ENCODE results near the gene CAMTA1.
"Not testable (repeated sequence)": the region's sequence is repeated elsewhere in the genome, so short reads cannot be mapped to it uniquely, and the experiment has no call there.

Gene CAMTA1

DNA sequence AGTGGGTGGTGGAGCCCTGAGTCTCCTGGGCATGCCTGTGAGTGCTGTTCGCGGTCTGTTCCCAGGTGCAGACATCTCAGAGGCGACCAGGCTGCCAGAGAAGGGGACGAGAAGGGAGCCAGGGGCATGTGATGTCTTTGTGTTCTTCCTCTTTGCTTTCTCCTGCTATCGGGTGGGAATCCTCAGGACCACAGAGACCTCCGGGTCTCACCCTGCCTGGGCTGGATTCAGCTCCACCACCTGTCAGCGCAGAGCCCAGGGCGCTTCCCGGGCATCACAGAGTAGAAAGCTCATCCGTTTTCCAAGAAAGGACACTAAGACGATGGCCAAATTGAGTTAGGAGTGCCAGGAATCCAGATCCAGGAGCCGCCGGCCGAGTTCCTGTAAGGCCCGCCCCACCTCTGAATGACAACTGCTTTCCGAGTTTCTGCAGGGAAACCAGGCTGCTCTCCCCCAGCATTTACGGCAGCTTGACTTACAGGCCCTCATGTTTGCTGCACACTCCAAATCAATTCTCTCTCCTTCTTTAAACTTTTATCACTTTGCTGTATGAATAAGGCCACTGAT, 130.8 kb downstream of the CAMTA1 start:
- no peak for DNase-seq (ENCODE audit: low read depth)
- H3K4me3 ChIP-seq (ENCODE audit: low read depth, low read length) = no peak overlapping the region

GRCh38 chr1:6917067-6917466, 131.8 kb downstream of the CAMTA1 start:
- no peak for DNase-seq (ENCODE audit: low read depth)
- no peak overlapping the region for H3K4me3 ChIP-seq (ENCODE audit: low read depth, low read length)

DNA sequence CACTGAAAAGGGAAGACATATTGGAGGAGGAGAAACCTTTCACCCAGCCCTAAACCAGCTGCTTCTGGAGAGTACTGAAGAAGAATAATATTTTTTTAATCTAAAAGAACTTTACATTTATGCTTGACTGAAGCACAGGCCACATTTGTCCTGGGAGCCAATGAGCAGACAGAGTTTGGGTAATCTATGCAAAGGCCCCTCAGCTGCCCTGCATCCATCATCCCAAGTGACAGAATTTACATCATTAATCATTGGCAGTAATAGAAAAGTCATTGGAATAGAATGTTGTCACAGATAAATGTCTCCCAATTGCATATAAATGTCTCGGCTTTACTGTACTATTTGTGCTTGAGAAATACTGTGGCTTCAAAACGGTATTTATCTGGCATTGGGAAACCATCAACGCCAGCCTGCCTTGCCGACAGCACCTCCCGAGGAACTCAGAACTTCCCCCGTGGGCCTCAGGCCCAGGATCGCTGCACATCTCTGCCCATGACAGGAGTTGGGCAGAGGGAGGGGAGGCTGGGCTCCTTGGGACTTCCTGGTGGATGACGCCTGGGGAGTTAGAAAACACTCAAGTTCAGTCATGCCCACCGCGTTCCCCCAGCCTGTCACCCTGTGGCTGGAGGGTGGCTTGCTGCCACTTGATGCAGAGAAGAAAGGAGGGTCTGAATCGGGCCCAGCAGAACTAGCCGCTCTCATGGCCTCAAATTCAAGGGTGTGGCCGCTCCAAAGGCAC, 133.1 kb downstream of the CAMTA1 start:
- no peak for DNase-seq (ENCODE audit: low read depth)
- H3K4me3 ChIP-seq (ENCODE audit: low read depth, low read length) = no peak overlapping the region

DNA sequence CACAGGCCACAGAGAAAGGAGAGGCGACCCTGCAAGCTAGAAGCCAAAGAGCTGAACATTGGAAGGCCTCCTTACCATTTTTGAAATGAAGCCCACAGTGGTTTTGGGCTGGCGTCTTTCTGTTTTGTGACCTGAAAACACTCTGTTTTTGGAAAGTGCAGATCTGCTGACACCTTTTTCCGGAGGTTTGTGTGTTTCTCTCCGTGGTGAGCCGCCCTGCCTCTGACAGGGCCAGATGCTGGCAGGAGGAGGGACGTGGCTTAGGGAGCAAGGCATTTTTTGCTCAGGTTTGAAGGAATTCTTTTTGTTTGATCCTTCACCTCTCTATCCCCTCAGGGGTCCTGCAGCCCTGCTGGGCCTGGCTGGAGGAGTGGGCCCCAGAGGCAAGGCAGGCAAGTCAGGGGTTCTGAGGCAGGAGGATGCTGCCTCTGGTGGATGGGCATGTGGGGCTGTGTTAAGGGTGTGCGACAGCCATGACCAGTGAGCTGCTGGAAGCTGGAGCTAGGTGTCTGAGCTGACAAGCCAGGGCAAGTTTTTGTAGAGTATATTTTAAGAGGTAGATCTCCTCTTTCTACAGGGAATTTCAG, 133.8 kb downstream of the CAMTA1 start:
- DNase-seq (ENCODE audit: low read depth) = no peak

GRCh38 chr1:6921506-6921905, 136.3 kb downstream of the CAMTA1 start:
- H3K4me3 ChIP-seq (ENCODE audit: low read depth, low read length); DNase-seq (ENCODE audit: low read depth): not testable (repeated sequence)

More for the DNA sequence above, 133.8 kb downstream of the CAMTA1 start:
- H3K4me3 ChIP-seq (ENCODE audit: low read depth, low read length) = no peak overlapping the region

DNA sequence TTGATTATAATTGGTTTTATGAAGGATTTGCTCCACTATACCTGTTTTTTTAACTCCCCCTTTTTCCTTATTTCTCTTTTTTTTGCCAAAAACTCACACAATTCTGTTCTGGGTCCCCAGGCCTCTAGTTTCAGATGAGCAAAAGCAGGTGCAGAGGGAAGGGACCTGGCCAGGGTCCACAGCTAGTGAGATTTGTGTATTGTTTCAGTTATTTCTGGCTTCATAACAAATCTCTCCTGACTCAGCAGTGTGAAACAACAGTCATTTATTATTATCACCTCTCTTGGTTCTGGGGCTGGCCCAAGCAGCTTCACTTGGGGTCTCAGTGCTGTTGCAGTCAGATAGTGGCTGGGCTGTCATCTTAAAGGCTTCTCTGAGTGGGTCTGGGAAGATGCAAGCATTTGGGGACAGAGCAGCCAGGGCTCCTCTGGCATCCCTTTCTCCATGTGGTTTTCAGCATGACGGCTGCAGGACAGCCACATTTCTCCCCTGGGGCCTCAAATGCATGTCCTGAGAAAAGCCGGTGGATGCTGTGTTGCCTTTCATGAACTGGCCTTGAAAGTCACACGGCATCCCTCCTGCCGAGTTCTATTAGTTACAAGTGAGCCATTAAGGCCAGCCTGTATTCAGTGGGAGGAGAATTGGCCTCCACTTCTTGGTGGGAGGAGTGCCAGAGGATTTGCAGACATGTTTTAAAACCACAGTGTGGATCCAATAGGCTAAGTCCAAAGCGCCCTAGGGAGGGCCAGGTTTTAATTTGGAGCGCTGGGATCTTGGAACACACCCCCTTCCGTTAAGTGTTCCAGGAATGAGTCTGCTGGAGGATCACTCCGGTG, 137.1 kb downstream of the CAMTA1 start:
- H3K4me3 ChIP-seq (ENCODE audit: low read depth, low read length) = no peak overlapping the region
- peak; percentile 27 for DNase-seq (ENCODE audit: low read depth)

- H3K4me3 ChIP-seq (ENCODE audit: low read depth, low read length) = no peak overlapping the region
Measured at GRCh38 chr1:6923012-6923411, 137.8 kb downstream of the CAMTA1 start.

GRCh38 chr1:6923416-6923815, 138.2 kb downstream of the CAMTA1 start:
- H3K4me3 ChIP-seq (ENCODE audit: low read depth, low read length) = no peak overlapping the region
- DNase-seq (ENCODE audit: low read depth) = no peak

More at GRCh38 chr1:6923012-6923411, 137.8 kb downstream of the CAMTA1 start:
- DNase-seq (ENCODE audit: low read depth) = no peak

DNA sequence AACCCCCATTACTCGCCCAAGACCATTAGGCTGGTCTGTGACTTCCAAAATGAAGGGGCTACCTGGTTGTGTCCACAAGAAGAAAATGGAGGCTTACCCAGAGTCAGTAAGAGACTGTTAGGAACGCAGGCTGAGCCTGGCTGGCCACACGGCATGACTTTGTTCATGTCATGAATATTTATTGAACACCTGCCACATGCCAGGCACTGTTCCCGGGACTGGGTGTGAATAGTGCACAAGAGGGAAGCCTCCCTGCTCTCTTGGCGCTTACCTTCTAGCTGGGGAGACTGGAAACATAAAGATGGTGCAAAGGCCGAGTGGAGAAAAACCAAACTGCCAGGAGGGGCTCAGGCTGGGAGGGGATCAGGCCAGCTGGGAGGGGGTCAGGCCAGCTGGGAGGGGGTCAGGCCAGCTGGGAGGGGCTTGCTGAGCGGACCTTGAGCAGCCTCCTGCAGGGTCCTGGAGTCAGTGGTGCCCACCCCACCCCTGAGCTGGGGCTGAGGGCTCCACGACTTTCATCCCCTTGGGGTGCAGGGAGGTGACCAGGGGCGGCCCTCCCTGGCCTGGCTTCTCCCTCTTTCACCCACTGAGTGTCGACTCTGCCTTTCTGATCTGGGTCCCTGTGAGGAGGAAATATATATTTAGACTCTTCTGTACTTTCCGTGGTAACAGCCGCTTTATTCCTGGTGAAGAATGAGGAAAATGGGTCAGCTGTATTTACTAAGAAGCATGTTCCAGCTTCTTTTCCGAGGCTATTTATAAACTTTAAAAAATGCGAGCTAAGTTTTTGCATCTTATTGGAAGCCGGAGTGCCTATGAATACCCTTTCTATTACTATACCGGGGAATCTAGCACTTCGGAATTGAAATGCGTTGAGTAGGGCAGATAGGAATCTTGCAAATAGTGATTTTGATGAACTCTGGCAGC, 139.0 kb downstream of the CAMTA1 start:
- DNase-seq (ENCODE audit: low read depth) = no peak
- H3K4me3 ChIP-seq (ENCODE audit: low read depth, low read length) = no peak overlapping the region

DNA sequence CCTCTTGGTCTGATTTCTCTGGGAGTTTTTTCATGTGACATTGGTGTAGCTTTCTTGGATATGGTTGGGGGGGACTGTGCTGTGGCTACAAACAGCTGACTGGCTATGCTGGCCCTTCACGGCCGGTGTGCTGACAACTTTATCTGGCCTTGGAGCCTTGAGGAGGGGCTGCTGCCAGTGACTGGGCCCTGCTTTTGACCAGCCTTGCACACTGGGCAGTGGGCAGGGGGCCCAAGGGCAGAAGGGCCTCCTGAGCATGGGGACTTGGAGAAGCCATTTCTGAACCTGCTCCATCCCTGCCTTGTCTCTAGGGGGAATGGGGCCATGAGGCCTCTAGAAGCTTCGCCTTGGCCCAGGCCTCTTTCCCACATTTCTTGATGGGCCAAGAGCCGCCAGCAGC, 139.6 kb downstream of the CAMTA1 start:
- no peak overlapping the region for H3K4me3 ChIP-seq (ENCODE audit: low read depth, low read length)
- DNase-seq (ENCODE audit: low read depth) = no peak

DNA sequence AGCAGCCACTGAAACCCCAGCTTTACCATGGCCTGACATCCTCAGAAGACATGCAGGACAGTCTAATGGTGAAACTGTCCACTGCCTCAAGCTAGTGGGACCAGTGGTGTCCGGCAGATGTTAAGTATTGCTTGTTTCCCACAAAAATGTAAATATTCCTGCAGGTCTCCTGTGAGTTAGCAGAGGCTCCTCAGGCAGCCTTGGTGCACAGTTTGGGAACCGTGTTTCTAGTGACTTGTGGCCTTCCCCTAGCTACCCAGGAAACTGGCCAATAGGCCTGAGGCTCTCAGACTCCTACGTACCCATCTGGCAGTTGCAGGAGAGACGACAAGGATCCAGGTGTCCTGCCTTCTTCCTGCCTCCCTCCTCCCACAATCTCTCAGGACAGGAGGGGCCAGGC, 142.4 kb downstream of the CAMTA1 start:
- H3K4me3 ChIP-seq (ENCODE audit: low read depth, low read length) = no peak overlapping the region
- no peak for DNase-seq (ENCODE audit: low read depth)

DNA sequence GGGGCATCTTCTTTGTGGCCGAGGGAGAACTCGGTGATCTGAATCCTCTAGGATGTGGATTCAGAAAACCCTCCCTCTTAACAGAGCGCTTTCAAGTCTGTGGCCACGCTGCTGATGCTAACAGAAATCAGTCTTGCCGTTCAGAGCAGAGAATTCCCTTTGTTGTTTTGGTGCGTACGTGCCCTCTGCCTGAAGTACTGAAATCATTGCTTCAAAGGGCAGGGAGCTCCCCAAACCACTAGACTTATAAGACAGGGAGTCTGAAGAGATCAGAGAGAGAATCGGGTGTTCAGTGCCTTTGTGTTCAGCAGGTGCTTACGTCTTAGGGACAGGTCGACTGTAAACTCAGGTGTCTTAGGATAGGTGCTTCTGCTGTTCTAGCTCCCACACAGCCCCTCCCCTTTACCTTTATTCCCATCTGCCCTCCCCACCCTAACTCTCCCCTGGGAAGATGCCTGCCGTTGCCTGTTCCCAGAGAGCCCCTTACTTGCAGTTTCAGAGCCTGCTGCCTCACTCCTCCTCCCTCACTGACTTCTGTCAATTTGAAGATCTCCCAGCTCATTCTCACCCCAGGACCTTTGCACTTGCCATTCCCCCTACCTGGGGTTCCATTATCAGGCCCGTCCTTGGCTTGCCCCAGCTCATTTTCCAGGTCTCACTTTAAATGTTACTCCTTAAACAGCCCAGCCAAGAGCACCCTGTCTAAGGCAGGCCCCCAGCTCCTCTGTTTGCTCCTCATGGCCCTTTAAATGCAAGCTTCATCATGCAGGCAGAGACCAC, 143.0 kb downstream of the CAMTA1 start:
- no peak overlapping the region for H3K4me3 ChIP-seq (ENCODE audit: low read depth, low read length)
- DNase-seq (ENCODE audit: low read depth) = no peak

DNA sequence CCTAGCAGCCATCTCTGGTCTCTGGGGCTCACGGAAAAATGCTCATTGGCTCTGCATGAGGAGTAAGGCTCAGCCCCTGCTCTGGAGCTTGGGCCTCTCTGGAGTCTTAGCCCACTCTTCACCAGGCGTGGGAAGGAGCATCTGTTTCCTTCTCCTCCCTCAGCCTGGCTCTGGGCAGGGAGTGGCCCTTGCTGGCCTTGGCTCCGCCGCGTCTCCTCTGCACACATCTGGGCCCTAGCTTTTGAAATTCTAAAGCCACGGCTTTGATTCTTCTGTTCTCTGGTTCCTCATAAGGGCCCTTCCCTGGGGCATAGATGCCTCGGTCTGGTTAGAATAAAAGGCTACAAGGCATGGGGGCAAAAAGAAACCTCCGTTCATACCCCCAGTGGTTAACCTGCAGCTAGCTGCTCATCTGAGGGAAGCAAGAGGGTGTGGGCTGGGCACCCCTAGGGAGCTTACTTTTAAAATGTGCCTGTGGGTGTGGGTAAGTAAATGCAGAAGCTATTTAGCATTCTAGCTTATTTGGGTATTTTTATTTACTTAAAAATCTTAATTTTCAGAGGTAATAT, 145.6 kb downstream of the CAMTA1 start:
- H3K4me3 ChIP-seq (ENCODE audit: low read depth, low read length) = no peak overlapping the region
- DNase-seq (ENCODE audit: low read depth) = no peak

- no peak overlapping the region for H3K4me3 ChIP-seq (ENCODE audit: low read depth, low read length)
- no peak for DNase-seq (ENCODE audit: low read depth)
Measured at GRCh38 chr1:6935361-6935883, 150.2 kb downstream of the CAMTA1 start.

DNA sequence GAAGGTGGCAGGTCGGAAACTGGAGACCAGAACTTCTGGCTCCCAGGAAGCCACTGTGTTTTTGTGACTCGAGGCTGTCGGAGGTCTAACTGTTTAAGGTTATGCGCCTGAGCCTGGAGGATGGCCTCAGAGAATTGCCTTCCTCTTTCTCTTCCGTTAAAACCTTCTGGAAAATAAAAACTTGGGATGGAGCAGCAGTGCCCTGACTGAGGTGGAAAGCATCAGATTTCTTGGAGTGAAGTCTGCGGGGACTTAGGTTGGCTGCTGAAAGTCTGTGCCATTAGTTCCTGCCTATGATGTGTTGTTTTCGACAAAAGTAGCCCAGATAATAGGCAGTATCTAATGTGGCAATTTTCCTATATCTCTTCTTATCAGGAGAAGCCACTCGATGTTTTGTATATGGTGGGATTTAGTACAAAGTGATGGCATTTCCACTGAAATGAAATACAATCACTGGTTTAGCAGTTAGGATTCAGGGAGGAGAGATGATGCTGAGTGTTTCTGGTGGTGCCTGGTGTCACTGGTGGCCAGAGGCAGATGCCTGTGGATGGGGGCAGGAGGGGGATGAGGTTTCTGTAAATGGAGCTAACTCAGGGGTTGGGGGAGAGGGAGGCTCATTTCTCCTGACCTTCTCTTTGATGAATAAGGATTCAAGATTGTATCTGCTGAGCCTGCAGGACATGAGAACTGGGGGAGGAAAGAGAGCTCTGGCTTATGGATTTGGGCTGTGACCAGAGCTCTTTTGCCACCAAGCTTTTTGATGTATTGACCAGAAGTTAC, 150.8 kb downstream of the CAMTA1 start:
- no peak for DNase-seq (ENCODE audit: low read depth)
- no peak overlapping the region for H3K4me3 ChIP-seq (ENCODE audit: low read depth, low read length)

DNA sequence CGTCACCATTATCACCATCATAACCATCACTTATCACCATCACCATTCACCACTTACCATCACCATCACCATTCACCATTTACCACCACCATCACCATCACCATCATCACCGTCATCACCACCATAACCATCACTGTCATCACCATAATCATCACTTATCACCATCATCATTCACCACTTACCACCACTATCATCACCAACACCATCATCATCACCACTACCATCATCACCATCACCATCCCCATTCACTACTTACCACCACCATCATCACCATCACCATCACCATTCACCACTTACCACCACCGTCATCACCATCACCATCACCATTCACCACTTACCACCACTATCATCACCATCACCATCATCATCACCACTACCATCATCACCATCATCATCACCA, 151.8 kb downstream of the CAMTA1 start:
- H3K4me3 ChIP-seq (ENCODE audit: low read depth, low read length) = no peak overlapping the region
- no peak for DNase-seq (ENCODE audit: low read depth)

- H3K4me3 ChIP-seq (ENCODE audit: low read depth, low read length) = no peak overlapping the region
- DNase-seq (ENCODE audit: low read depth) = no peak
Measured at GRCh38 chr1:6939363-6939762, 154.1 kb downstream of the CAMTA1 start.
